ENCODE data around the gene PLS1. TPM values are rescaled to one million over a fixed set of nuclear protein-coding genes. Genes with fewer than 3 reads are reported as not detected.

The PLS1 gene
- total RNA-seq, 4 donors from 2014 or later, result 13.5 to 27.8 (median 19.3) TPM

GRCh38 chr3:142664311-142664710, 68.1 kb downstream of the PLS1 start:
- no peaks in the 10 kb centered on the region for H3K36me3 ChIP-seq
- TF ChIP-seq, protein P1, sequence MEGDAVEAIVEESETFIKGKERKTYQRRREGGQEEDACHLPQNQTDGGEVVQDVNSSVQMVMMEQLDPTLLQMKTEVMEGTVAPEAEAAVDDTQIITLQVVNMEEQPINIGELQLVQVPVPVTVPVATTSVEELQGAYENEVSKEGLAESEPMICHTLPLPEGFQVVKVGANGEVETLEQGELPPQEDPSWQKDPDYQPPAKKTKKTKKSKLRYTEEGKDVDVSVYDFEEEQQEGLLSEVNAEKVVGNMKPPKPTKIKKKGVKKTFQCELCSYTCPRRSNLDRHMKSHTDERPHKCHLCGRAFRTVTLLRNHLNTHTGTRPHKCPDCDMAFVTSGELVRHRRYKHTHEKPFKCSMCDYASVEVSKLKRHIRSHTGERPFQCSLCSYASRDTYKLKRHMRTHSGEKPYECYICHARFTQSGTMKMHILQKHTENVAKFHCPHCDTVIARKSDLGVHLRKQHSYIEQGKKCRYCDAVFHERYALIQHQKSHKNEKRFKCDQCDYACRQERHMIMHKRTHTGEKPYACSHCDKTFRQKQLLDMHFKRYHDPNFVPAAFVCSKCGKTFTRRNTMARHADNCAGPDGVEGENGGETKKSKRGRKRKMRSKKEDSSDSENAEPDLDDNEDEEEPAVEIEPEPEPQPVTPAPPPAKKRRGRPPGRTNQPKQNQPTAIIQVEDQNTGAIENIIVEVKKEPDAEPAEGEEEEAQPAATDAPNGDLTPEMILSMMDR (IDR thresholded peaks at IDR 0.05), result no peak
- no peak for TF ChIP-seq POLR2A (IDR thresholded peaks at IDR 0.05)
- DNase-seq, result no peak
- H3K27ac ChIP-seq, result no peak overlapping the region
- no peaks in the 10 kb centered on the region for H3K4me1 ChIP-seq
- no peak overlapping the region for H3K4me3 ChIP-seq
- H3K27me3 ChIP-seq, result no peaks in the 10 kb centered on the region
- no peaks in the 10 kb centered on the region for H3K9me3 ChIP-seq
- 75 to 77% methylated on average over 2 of the region's 2 CpGs for WGBS, 2 donors
- intact Hi-C loops (cut with DNase I), result no loop called here

GRCh38 chr3:142664819-142665218, 68.6 kb downstream of the PLS1 start:
- no peak overlapping the region for H3K27ac ChIP-seq
- H3K27me3 ChIP-seq, result no peaks in the 10 kb centered on the region
- H3K9me3 ChIP-seq, result no peaks in the 10 kb centered on the region
- WGBS, 2 donors, result 79 to 88% methylated on average over 2 of the region's 2 CpGs
- H3K36me3 ChIP-seq, result no peaks in the 10 kb centered on the region
- H3K4me1 ChIP-seq, result no peaks in the 10 kb centered on the region
- DNase-seq, result no peak
- H3K4me3 ChIP-seq, result no peak overlapping the region
- intact Hi-C loops (cut with DNase I), result no loop called here
- TF ChIP-seq, protein P1 (IDR thresholded peaks at IDR 0.05), result no peak
- TF ChIP-seq POLR2A (IDR thresholded peaks at IDR 0.05), result no peak

- 25 to 57% methylated on average over 1 of the region's 1 CpG for WGBS, 2 donors
- no peaks in the 10 kb centered on the region for H3K4me1 ChIP-seq
- TF ChIP-seq, protein P1 (IDR thresholded peaks at IDR 0.05), result no peak
- TF ChIP-seq POLR2A (IDR thresholded peaks at IDR 0.05), result no peak
- no peaks in the 10 kb centered on the region for H3K9me3 ChIP-seq
- H3K4me3 ChIP-seq, result no peak overlapping the region
- intact Hi-C loops (cut with DNase I), result no loop called here
- no peaks in the 10 kb centered on the region for H3K36me3 ChIP-seq
- H3K27ac ChIP-seq, result no peak overlapping the region
- DNase-seq, result no peak
- H3K27me3 ChIP-seq, result no peaks in the 10 kb centered on the region
Observed at GRCh38 chr3:142670120-142670519, 73.9 kb downstream of the PLS1 start.

GRCh38 chr3:142676151-142676550, 80.0 kb downstream of the PLS1 start:
- DNase-seq, result no peak
- H3K27ac ChIP-seq, result no peak overlapping the region
- no peaks in the 10 kb centered on the region for H3K36me3 ChIP-seq
- 72 to 79% methylated on average over 2 of the region's 2 CpGs for WGBS, 2 donors
- H3K27me3 ChIP-seq, result no peaks in the 10 kb centered on the region
- intact Hi-C loops (cut with DNase I), result no loop called here
- H3K4me1 ChIP-seq, result no peaks in the 10 kb centered on the region
- H3K9me3 ChIP-seq, result no peaks in the 10 kb centered on the region
- no peak overlapping the region for H3K4me3 ChIP-seq
- TF ChIP-seq, protein P1 (IDR thresholded peaks at IDR 0.05), result no peak
- no peak for TF ChIP-seq POLR2A (IDR thresholded peaks at IDR 0.05)

DNA sequence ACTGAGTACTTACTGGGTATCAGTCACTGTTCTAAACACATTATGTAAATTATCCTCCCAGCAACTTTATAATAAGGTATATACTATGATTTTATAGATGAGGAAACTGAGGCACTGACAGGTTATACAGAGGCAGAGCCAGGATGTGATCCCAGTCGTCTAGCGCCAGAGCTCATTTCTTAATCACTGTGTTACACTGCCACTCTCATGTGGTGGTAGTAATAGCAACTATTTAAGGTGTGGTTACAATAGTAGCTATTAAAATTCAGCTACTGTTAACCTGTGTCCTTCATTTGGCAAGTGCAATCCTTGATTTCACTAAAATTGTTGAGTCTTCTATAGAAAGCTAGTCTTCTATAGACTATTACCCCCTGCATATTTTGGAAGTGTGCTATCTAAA, 84.5 kb downstream of the PLS1 start:
- no peak for TF ChIP-seq POLR2A (IDR thresholded peaks at IDR 0.05)
- TF ChIP-seq, protein P1 (IDR thresholded peaks at IDR 0.05), result peak in 2 of 6 experiments; percentile 22 to 29
- Histone ChIP-seq H3K27me3 (no peaks in the 10 kb centered on the region), H3K4me3 (no peak overlapping the region), H3K4me1 (no peaks in the 10 kb centered on the region), H3K9me3 (no peaks in the 10 kb centered on the region), H3K36me3 (no peaks in the 10 kb centered on the region), H3K27ac (no peak overlapping the region)
- 70 to 78% methylated on average over 2 of the region's 2 CpGs for WGBS, 2 donors
- no peak for DNase-seq
- intact Hi-C loops (cut with DNase I), result no loop called here
